Measurements from ENCODE around the gene BRINP3.

DNA sequence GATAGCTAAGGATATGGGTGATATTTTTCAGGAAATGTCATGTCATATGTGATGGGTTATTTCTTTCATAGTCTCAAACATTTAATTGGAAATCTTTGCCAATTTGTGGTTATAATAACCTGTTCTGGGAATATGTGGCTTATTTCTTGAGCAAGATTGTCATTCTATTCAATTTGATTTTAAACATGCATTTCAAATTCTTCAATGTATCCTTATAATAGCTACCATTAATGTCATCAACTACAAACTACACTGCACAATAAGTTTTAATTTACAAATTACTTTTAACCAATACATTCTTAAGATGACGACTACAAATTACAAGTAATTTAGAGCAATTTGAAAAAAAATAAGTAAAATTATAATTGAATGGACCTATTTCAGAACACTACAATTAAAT, 164.9 kb downstream of the BRINP3 start:
- TF ChIP-seq CTCF (IDR thresholded peaks at IDR 0.05) = no peak
- TF ChIP-seq ZNF317 (CRISPR knock-in tag; IDR thresholded peaks at IDR 0.05; ENCODE audit: borderline replicate concordance, low read depth) = no peak
- no peak for TF ChIP-seq RELA (CRISPR knock-in tag; IDR thresholded peaks at IDR 0.05; ENCODE audit: borderline replicate concordance)
- TF ChIP-seq NFE2L1 (CRISPR knock-in tag; IDR thresholded peaks at IDR 0.05) = no peak
- no peak for TF ChIP-seq USF2 (CRISPR knock-in tag; IDR thresholded peaks at IDR 0.05)
- no peak for TF ChIP-seq JUN (CRISPR knock-in tag; IDR thresholded peaks at IDR 0.05)
- TF ChIP-seq, protein P1, sequence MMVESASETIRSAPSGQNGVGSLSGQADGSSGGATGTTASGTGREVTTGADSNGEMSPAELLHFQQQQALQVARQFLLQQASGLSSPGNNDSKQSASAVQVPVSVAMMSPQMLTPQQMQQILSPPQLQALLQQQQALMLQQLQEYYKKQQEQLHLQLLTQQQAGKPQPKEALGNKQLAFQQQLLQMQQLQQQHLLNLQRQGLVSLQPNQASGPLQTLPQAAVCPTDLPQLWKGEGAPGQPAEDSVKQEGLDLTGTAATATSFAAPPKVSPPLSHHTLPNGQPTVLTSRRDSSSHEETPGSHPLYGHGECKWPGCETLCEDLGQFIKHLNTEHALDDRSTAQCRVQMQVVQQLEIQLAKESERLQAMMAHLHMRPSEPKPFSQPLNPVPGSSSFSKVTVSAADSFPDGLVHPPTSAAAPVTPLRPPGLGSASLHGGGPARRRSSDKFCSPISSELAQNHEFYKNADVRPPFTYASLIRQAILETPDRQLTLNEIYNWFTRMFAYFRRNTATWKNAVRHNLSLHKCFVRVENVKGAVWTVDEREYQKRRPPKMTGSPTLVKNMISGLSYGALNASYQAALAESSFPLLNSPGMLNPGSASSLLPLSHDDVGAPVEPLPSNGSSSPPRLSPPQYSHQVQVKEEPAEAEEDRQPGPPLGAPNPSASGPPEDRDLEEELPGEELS (CRISPR knock-in tag; IDR thresholded peaks at IDR 0.05) = no peak
- TF ChIP-seq, protein P2, sequence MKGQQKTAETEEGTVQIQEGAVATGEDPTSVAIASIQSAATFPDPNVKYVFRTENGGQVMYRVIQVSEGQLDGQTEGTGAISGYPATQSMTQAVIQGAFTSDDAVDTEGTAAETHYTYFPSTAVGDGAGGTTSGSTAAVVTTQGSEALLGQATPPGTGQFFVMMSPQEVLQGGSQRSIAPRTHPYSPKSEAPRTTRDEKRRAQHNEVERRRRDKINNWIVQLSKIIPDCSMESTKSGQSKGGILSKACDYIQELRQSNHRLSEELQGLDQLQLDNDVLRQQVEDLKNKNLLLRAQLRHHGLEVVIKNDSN (CRISPR knock-in tag; IDR thresholded peaks at IDR 0.05) = no peak
- TF ChIP-seq AFF4 (CRISPR knock-in tag; IDR thresholded peaks at IDR 0.05; ENCODE audit: borderline replicate concordance) = no peak
- TF ChIP-seq ESRRA (CRISPR knock-in tag; IDR thresholded peaks at IDR 0.05; ENCODE audit: borderline replicate concordance) = no peak
- TF ChIP-seq ELF4 (CRISPR knock-in tag; IDR thresholded peaks at IDR 0.05; ENCODE audit: low read depth) = no peak
- no peak for TF ChIP-seq ZNF416 (CRISPR knock-in tag; IDR thresholded peaks at IDR 0.05)
- TF ChIP-seq, protein P3, sequence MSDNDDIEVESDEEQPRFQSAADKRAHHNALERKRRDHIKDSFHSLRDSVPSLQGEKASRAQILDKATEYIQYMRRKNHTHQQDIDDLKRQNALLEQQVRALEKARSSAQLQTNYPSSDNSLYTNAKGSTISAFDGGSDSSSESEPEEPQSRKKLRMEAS (CRISPR knock-in tag; IDR thresholded peaks at IDR 0.05) = no peak
- no peak for TF ChIP-seq NR1H2 (CRISPR knock-in tag; IDR thresholded peaks at IDR 0.05)

Measured in WTC11 (cell line).